GM23338 (cell line): Measurements from ENCODE around the gene MT1B. TPM values are rescaled to one million over a fixed set of nuclear protein-coding genes. Genes with fewer than 3 reads are reported as not detected.

Experiments
- ATAC-seq: fragments of 200-7000 bp; cut with Tn5 transposase; 3 replicates; pipeline ENCODE4 v1.9.1; 2020
- DNase-seq: peaks from one replicate; pipeline ENCODE4 v3.0.0-alpha.2; 2015; ENCODE audit warnings: low spot score
- H2AFZ ChIP-seq: fragments of 200-600 bp; sonication (generic); 2 replicates; pipeline ENCODE4 v1.8.0; 2016; ENCODE audit warnings: antibody characterized with exemption, mild to moderate bottlenecking, moderate library complexity
- H3F3A ChIP-seq: fragments of 200-600 bp; sonication (generic); replicated peaks from 2 replicates; pipeline ENCODE4 v1.8.0; 2017; ENCODE audit warnings: antibody characterized with exemption, mixed run types, low read depth
- H3K27ac ChIP-seq: fragments of 200-600 bp; sonication (generic); 2 replicates; pipeline ENCODE4 v1.6.1; 2016; ENCODE audit warnings: low read depth
- H3K27me3 ChIP-seq: fragments of 200-600 bp; sonication (generic); 2 replicates; pipeline ENCODE4 v1.8.0; 2016; ENCODE audit warnings: mild to moderate bottlenecking, mixed run types, moderate library complexity; ENCODE audit not compliant: insufficient read depth
- H3K36me3 ChIP-seq: fragments of 200-600 bp; sonication (generic); 2 replicates; pipeline ENCODE4 v1.8.0; 2016; ENCODE audit warnings: mild to moderate bottlenecking; ENCODE audit not compliant: insufficient read depth
- H3K4me1 ChIP-seq: fragments of 200-600 bp; sonication (generic); 2 replicates; pipeline ENCODE4 v1.8.0; 2016; ENCODE audit warnings: mild to moderate bottlenecking, moderate library complexity; ENCODE audit not compliant: insufficient read depth
- H3K4me2 ChIP-seq: fragments of 200-600 bp; sonication (generic); 2 replicates; pipeline ENCODE4 v1.7.1; 2017; ENCODE audit warnings: mixed run types
- H3K4me3 ChIP-seq: fragments of 200-600 bp; sonication (generic); 2 replicates; pipeline ENCODE4 v1.6.1; 2016; ENCODE audit warnings: mixed run types
- H3K79me2 ChIP-seq: fragments of 200-600 bp; sonication (generic); replicated peaks from 2 replicates; pipeline ENCODE4 v1.8.0; 2017; ENCODE audit warnings: mild to moderate bottlenecking; ENCODE audit not compliant: insufficient read depth
- H3K9me2 ChIP-seq: fragments of 200-600 bp; sonication (generic); 2 replicates; pipeline ENCODE4 v1.8.0; 2017; ENCODE audit not compliant: insufficient read depth
- H4K20me1 ChIP-seq: fragments of 200-600 bp; sonication (generic); replicated peaks from 2 replicates; pipeline ENCODE4 v1.8.0; 2017; ENCODE audit warnings: mild to moderate bottlenecking; ENCODE audit not compliant: insufficient read depth
- H3K27ac Mint-ChIP-seq: 2 replicates; pipeline ENCODE4 v1.8.0; 2020; ENCODE audit warnings: inconsistent platforms, mild to moderate bottlenecking, moderate library complexity, mixed read lengths
- H3K27me3 Mint-ChIP-seq: 3 replicates; pipeline ENCODE4 v1.8.0; 2022; ENCODE audit warnings: low read depth, mild to moderate bottlenecking, moderate library complexity, mixed read lengths, inconsistent platforms; ENCODE audit not compliant: insufficient read depth, poor library complexity
- H3K36me3 Mint-ChIP-seq: 3 replicates; pipeline ENCODE4 v1.8.0; 2021; ENCODE audit warnings: low read depth, mild to moderate bottlenecking, inconsistent platforms, moderate library complexity, mixed read lengths
- H3K4me1 Mint-ChIP-seq: 3 replicates; pipeline ENCODE4 v1.8.0; 2020; ENCODE audit warnings: mild to moderate bottlenecking, inconsistent platforms, mixed read lengths
- H3K4me3 Mint-ChIP-seq: 3 replicates; pipeline ENCODE4 v1.8.0; 2021; ENCODE audit warnings: moderate library complexity, mild to moderate bottlenecking, inconsistent platforms, mixed read lengths
- H3K9me3 Mint-ChIP-seq: 3 replicates; pipeline ENCODE4 v1.8.0; 2020; ENCODE audit warnings: moderate library complexity, mild to moderate bottlenecking, inconsistent platforms, mixed read lengths
- CREB1 ChIP-seq: fragments of 250-450 bp; sonication (Bioruptor Pico); IDR thresholded peaks from 2 replicates; pipeline ENCODE4 v1.5.0; 2020; ENCODE audit warnings: low read depth, mild to moderate bottlenecking, moderate library complexity
- EZH2phosphoT487 ChIP-seq: fragments of 200-600 bp; sonication (generic); IDR thresholded peaks from one replicate; pipeline ENCODE4 v1.8.1; 2018; ENCODE audit warnings: antibody characterized with exemption; ENCODE audit not compliant: unreplicated experiment
- JUNB ChIP-seq: IDR thresholded peaks from one replicate; pipeline ENCODE4 v1.6.1; 2016; ENCODE audit warnings: antibody characterized with exemption; ENCODE audit not compliant: unreplicated experiment
- polyA plus RNA-seq: library from polyadenylated mRNA; unstranded; fragments of >200 nt; fragmentation: Nextera tagmentation; extraction: Ambion mirVana; gene quantifications from 2 replicates; pipeline ENCODE4 v1.2.1, GENCODE V29; 2016
- total RNA-seq: library from RNA; depleted of rRNA; stranded (reverse); fragments of >200 nt; shearing (Covaris generic); gene quantifications from 2 replicates; pipeline ENCODE4 v1.2.3, GENCODE V29; 2014
- TF ChIP-seq, protein P1 (sequence below): fragments of 250-450 bp; sonication (Bioruptor Pico); IDR thresholded peaks from 2 replicates; pipeline ENCODE4 v1.5.0; 2020; ENCODE audit warnings: mild to moderate bottlenecking, moderate library complexity

The MT1B gene
- total and polyA plus RNA-seq, 2 experiments from 2014 or later: not detected

DNA sequence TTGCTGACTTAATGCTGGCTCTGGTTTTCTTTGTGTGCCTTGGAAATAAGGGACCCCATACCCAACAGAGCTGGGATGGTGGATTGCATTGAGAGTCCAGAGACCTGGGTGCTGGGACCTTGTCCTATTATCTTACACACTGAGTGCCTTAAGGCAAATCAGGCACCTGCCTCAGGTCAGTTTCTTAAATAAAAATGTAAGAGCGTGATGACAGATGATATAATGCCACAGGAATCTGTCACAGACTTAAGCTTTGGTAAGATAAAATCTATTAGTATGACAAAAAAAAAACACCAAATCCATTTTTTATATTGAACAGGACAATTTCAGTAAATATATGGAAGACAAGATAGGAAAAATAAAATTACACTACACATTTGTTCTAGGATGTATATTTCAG, 11.6 kb upstream of the MT1B start:
- Mint-ChIP-seq H3K9me3 (no peaks in the 10 kb centered on the region; the same call in 2 of the 3 replicates), H3K27ac (no peak overlapping the region), H3K4me3 (no peak overlapping the region), H3K4me1 (peaks cover 43% of the 10 kb centered on the region), H3K36me3 (no peaks in the 10 kb centered on the region; the same call in 2 of the 3 replicates), H3K27me3 (peaks cover 99% of the 10 kb centered on the region)
- H3K4me2 ChIP-seq: no peak overlapping the region
- DNase-seq (no peak), ATAC-seq (no peak)
- H3F3A ChIP-seq: peaks cover 13% of the 10 kb centered on the region; the same call in 1 of the 2 replicates
- peaks cover 17% of the 10 kb centered on the region; the same call in 1 of the 2 replicates for H3K4me1 ChIP-seq
- H3K9me2 ChIP-seq: no peaks in the 10 kb centered on the region
- H3K27me3 ChIP-seq: peaks cover 100% of the 10 kb centered on the region
- no peaks in the 10 kb centered on the region; the same call in 1 of the 2 replicates for H3K36me3 ChIP-seq
- no peak overlapping the region for H3K4me3 ChIP-seq
- H4K20me1 ChIP-seq: no peaks in the 10 kb centered on the region; the same call in 1 of the 2 replicates
- H3K79me2 ChIP-seq: no peaks in the 10 kb centered on the region
- no peak overlapping the region for H2AFZ ChIP-seq
- no peak overlapping the region for H3K27ac ChIP-seq
- TF ChIP-seq, protein P1, sequence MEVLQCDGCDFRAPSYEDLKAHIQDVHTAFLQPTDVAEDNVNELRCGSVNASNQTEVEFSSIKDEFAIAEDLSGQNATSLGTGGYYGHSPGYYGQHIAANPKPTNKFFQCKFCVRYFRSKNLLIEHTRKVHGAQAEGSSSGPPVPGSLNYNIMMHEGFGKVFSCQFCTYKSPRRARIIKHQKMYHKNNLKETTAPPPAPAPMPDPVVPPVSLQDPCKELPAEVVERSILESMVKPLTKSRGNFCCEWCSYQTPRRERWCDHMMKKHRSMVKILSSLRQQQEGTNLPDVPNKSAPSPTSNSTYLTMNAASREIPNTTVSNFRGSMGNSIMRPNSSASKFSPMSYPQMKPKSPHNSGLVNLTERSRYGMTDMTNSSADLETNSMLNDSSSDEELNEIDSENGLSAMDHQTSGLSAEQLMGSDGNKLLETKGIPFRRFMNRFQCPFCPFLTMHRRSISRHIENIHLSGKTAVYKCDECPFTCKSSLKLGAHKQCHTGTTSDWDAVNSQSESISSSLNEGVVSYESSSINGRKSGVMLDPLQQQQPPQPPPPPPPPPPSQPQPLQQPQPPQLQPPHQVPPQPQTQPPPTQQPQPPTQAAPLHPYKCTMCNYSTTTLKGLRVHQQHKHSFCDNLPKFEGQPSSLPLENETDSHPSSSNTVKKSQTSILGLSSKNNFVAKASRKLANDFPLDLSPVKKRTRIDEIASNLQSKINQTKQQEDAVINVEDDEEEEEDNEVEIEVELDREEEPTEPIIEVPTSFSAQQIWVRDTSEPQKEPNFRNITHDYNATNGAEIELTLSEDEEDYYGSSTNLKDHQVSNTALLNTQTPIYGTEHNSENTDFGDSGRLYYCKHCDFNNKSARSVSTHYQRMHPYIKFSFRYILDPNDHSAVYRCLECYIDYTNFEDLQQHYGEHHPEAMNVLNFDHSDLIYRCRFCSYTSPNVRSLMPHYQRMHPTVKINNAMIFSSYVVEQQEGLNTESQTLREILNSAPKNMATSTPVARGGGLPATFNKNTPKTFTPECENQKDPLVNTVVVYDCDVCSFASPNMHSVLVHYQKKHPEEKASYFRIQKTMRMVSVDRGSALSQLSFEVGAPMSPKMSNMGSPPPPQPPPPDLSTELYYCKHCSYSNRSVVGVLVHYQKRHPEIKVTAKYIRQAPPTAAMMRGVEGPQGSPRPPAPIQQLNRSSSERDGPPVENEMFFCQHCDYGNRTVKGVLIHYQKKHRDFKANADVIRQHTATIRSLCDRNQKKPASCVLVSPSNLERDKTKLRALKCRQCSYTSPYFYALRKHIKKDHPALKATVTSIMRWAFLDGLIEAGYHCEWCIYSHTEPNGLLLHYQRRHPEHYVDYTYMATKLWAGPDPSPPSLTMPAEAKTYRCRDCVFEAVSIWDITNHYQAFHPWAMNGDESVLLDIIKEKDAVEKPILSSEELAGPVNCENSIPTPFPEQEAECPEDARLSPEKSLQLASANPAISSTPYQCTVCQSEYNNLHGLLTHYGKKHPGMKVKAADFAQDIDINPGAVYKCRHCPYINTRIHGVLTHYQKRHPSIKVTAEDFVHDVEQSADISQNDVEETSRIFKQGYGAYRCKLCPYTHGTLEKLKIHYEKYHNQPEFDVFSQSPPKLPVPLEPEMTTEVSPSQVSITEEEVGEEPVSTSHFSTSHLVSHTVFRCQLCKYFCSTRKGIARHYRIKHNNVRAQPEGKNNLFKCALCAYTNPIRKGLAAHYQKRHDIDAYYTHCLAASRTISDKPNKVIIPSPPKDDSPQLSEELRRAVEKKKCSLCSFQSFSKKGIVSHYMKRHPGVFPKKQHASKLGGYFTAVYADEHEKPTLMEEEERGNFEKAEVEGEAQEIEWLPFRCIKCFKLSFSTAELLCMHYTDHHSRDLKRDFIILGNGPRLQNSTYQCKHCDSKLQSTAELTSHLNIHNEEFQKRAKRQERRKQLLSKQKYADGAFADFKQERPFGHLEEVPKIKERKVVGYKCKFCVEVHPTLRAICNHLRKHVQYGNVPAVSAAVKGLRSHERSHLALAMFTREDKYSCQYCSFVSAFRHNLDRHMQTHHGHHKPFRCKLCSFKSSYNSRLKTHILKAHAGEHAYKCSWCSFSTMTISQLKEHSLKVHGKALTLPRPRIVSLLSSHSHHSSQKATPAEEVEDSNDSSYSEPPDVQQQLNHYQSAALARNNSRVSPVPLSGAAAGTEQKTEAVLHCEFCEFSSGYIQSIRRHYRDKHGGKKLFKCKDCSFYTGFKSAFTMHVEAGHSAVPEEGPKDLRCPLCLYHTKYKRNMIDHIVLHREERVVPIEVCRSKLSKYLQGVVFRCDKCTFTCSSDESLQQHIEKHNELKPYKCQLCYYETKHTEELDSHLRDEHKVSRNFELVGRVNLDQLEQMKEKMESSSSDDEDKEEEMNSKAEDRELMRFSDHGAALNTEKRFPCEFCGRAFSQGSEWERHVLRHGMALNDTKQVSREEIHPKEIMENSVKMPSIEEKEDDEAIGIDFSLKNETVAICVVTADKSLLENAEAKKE (CRISPR knock-in tag): no peak
- no peak for TF ChIP-seq EZH2phosphoT487
- no peak for TF ChIP-seq CREB1 (CRISPR knock-in tag)

DNA sequence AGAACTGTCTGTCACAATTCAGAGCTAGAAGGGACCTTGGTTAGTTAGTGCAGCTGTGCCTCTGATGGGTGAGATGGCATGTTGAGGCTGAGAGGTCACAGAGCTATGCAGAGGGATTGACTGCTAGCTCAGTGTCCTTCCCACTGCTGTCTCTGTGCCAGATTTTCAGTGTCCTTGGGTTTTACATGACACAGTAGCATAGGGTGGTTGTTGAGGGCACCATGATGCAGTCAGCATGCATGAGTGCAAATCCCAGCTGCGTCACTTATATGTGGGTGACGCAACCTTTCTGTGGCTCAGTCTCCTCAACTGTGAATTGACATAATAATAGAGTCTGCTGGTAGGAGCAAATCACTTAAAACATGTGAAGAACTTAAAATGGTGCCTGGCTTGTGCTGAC, 10.5 kb upstream of the MT1B start:
- no peak overlapping the region for H3K27ac ChIP-seq
- H3K27me3 ChIP-seq: peaks cover 100% of the 10 kb centered on the region
- no peaks in the 10 kb centered on the region; the same call in 1 of the 2 replicates for H3K36me3 ChIP-seq
- peaks cover 13% of the 10 kb centered on the region; the same call in 1 of the 2 replicates for H3F3A ChIP-seq
- H3K9me3 Mint-ChIP-seq: no peaks in the 10 kb centered on the region; the same call in 2 of the 3 replicates
- no peak overlapping the region for H2AFZ ChIP-seq
- no peaks in the 10 kb centered on the region; the same call in 1 of the 2 replicates for H4K20me1 ChIP-seq
- H3K4me3 ChIP-seq: no peak overlapping the region
- peaks cover 17% of the 10 kb centered on the region; the same call in 1 of the 2 replicates for H3K4me1 ChIP-seq
- DNase-seq: no peak
- no peak for ATAC-seq
- TF ChIP-seq JUNB: no peak
- no peak overlapping the region for H3K27ac Mint-ChIP-seq
- H3K36me3 Mint-ChIP-seq: no peaks in the 10 kb centered on the region
- H3K9me2 ChIP-seq: no peaks in the 10 kb centered on the region
- H3K4me2 ChIP-seq: no peak overlapping the region
- H3K4me1 Mint-ChIP-seq: peaks cover 40% of the 10 kb centered on the region
- H3K79me2 ChIP-seq: no peaks in the 10 kb centered on the region
- H3K27me3 Mint-ChIP-seq: peaks cover 99% of the 10 kb centered on the region
- no peak overlapping the region for H3K4me3 Mint-ChIP-seq
